Stimulated activated CD4-positive, alpha-beta T cell treated with anti-CD3 and anti-CD28 coated beads, TNF-alpha, amount 100 ng/mL, for 24 hours (primary cell): ENCODE measurements around the gene HCN2.
"Not testable (repeated sequence)": the region's sequence is repeated elsewhere in the genome, so short reads cannot be mapped to it uniquely, and the experiment has no call there.

ENCODE experiments used
- DNase-seq, 3 experiments: peaks; one replicate each; pipeline ENCODE4 v3.0.0-alpha.2; 2020; ENCODE audit warnings: low read depth in 3 of 3

HCN2 gene

GRCh38 chr19:619286-620002 lies 29.8 kb downstream of the HCN2 start:
- no peak for DNase-seq

GRCh38 chr19:620166-620862 lies 30.6 kb downstream of the HCN2 start:
- DNase-seq: no peak

- DNase-seq: not testable (repeated sequence)
Observed at GRCh38 chr19:621191-621590, 31.5 kb downstream of the HCN2 start.

- DNase-seq: no peak
Observed at GRCh38 chr19:621819-622218, 32.1 kb downstream of the HCN2 start.

GRCh38 chr19:622666-623065 lies 33.0 kb downstream of the HCN2 start:
- DNase-seq: no peak

GRCh38 chr19:623175-623916 lies 33.7 kb downstream of the HCN2 start:
- no peak for DNase-seq

- no peak for DNase-seq
Observed at GRCh38 chr19:623974-624373, 34.3 kb downstream of the HCN2 start.

DNA sequence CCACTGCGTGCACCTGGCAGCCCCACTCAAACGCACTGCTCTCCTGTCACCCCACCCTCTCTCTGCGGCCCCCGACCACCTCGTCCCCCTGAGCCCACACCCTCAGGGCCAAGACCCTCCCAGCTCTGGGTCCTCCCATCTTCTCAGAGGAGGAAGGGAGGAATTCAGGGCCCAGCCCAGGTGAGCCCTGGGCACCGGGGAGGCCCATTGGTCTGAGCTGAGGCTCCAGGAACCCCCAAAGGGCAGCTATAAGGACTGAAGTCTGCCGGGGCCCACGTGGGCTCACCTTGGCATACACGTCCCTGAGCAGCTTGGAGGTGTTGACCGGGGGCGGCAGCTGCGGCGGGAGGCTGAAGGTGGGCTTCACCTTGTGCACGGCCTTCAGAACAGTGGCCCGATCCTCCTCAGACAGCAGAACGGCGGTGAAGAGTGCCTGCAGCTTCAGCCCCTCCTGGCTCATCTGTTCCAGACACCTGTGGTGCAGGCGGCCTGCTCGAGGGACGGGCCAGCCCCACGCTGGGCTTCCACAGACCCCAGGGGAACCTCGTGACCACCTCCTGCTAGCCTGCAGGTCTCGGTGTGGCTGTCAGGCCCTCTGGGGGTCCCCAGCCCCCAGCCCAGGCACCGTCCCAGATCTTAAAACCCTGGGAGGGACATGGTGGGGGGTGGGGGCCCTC lies 34.9 kb downstream of the HCN2 start:
- no peak for DNase-seq

GRCh38 chr19:625257-625656 lies 35.6 kb downstream of the HCN2 start:
- DNase-seq: no peak

DNA sequence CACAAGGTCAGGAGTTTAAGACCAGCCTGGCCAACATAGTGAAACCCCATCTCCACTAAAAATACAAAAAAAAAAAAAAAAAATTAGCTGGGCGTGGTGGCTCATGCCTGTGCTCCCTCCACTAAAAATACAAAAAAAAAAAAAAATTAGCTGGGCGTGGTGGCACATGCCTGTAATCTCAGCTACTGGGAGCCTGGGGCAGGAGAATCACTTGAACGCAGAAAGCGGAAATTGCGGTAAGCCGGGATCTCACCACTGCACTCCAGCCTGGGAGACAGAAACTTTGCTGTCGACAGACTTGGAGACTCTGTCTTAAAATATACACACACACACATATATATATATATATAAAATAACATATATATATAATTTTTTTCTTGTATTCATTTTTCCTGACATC lies 36.9 kb downstream of the HCN2 start:
- DNase-seq: not testable (repeated sequence)

DNA sequence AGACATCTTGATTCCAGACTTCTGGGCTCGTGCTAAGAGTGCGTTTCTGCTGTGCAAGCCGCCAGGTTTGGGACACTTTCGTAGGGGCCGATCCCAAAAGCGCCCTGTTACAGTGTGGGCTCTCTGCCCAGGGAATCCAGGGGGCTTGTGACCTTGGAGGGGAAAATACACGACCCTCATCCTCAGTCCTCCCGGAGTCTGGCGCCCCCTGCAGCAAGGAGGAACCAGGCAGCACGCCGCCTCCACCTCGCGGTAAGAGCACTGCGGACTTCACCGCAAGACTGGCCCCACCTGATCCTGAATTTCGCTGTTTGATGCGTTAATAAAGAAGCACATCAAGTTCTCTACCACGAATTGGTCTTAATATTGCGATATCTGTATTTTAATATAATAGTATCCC lies 38.5 kb downstream of the HCN2 start:
- no peak for DNase-seq

GRCh38 chr19:629515-629914 lies 39.8 kb downstream of the HCN2 start:
- not testable (repeated sequence) for DNase-seq

- no peak for DNase-seq
Observed at GRCh38 chr19:629961-630714, 40.5 kb downstream of the HCN2 start.

- DNase-seq: peak in 1 of 3 experiments; percentile 56
Observed at GRCh38 chr19:632579-633067, 42.9 kb downstream of the HCN2 start.

DNA sequence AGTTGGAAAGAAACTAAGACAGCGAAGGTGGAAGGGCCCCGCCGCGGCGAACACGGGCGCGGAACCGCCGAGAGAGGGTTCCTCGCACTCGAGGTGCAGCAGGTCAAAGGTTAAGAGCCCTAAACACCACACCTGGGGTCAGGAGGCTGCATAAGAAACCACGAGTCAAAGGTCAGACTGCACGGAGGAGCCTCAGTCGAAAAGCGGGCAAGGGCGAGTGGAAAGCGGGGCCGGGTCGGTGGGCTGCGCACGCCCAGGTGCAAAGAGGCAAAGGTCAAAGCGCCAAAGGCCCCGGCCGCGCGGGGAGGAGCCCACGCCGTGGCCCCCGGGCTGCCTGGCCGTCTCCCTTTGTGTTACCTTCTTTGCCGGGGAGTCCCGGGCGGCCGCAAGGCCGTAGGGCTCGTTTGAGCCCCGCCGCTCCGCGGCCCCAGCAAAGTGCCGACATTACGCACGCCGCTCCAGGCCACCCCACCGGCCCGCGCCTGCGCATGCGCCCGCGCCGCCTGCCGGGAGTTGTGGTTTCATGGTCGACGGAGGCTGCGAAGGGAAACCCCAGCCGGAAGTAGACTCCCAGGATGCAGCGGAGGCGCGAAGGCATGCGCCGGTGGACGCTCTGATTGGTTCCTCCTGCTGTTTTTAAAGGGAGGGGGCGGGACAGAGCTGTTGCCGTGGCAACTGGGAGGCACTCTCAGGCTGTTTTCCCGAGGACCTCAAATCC lies 43.5 kb downstream of the HCN2 start, which contains the start of gene POLRMT:
POLRMT (minus strand) TSS at position 470 of the 718 bp plus-strand sequence; CDS start at position 445, 25 bp downstream.
- peak; percentile 93 to 95 (median 94) for DNase-seq

DNA sequence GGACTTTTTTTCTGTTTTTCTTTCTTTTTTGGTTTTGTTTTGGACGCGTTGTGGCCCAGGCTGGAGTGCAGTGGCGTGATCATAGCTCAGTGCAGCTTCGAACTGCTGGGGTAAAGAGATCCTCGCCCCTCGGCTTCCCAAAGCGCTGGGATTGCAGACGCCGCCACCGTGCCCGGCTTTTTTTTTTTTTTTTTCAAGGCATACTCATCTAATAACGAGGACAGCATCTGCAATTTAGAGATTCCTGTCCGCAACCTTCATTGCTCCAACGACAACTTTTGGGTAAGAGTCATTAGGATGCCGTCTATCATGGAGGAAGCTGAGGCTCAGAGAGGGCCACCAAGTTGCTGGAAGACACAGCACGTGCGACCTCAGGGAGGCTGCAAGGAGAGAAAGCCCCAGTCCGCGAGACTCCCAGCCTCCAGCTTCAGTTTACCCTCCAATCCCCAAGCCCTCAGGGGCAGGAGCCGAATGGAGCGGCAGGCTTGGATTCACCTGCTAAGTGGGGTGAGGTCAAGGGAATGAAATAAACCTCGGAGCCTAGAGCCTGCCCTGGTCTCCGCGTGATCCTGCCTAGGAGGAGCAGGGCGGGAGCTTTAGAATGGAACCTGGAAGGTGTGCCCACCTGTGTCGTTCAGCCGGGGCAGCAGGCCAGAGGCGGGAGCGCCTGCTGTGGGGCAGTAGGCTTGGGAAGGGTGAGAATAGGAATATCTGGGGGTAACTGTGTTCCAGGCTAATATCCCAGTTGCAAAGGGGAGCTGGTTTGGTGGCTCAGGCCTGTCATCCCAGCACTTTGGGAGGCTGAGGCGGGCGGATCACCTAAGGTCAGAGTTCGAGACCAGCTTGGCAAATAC lies 44.3 kb downstream of the HCN2 start:
- DNase-seq: no peak

DNA sequence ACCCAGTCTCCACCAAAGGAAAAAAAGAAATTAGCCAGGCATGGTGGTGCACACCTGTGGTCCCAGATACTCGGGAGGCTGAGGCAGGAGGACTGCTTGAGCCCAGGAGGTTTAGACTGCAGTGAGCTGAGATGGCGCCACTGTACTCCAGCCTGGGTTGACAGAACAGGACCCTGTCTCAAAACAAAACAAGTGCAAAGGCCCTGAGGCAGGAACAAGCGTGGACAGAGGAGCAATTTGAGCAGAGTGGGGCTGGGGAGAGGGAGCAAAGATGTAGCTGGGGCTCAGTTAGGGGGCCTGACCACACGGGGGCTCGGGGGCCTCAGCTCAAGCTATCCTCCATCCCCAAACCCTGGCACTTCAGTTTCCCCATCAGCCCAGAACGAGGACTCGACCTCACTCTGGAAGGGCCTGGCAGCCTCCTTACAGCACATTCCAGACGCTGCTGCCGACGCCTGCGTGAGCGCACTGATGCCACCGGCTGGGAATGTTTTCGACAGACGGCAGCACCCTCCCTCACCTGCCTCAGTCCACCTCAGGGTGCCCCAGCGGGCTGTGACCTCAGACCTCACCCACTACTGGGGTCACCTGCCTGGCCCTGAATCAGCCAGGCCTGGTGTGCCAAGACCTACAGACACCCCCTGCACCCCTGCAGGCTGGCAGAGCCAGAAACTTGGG lies 45.4 kb downstream of the HCN2 start:
- no peak for DNase-seq

- no peak for DNase-seq
Observed at GRCh38 chr19:638906-639252, 49.2 kb downstream of the HCN2 start.
